Superior temporal gyrus (tissue), 1 donor: Measurements from ENCODE around the gene VPS16.
"Not testable (repeated sequence)": the region's sequence is repeated elsewhere in the genome, so short reads cannot be mapped to it uniquely, and the experiment has no call there.

Source experiments
- DNase-seq: peaks from one replicate; pipeline ENCODE4 v3.0.0-alpha.2; 2016; ENCODE audit errors: extremely low spot score

Gene VPS16

GRCh38 chr20:2807019-2807418, 33.5 kb upstream of the VPS16 start:
- no peak for DNase-seq

- DNase-seq = not testable (repeated sequence)
Observed at GRCh38 chr20:2807929-2808328, 32.6 kb upstream of the VPS16 start.

- DNase-seq = no peak
Observed at GRCh38 chr20:2809690-2810089, 30.9 kb upstream of the VPS16 start.

- no peak for DNase-seq
Observed at GRCh38 chr20:2812189-2812588, 28.4 kb upstream of the VPS16 start.

GRCh38 chr20:2814076-2814475, 26.5 kb upstream of the VPS16 start:
- DNase-seq = no peak

GRCh38 chr20:2814587-2815051, 25.9 kb upstream of the VPS16 start, which contains the start of gene C20orf141:
C20orf141 (plus strand) TSS chr20:2814987; CDS start chr20:2815185, 198 bp downstream.
- no peak for DNase-seq

- DNase-seq = no peak
Observed at GRCh38 chr20:2815242-2815900, 25.2 kb upstream of the VPS16 start.

- DNase-seq = no peak
Observed at GRCh38 chr20:2816030-2816582, 24.4 kb upstream of the VPS16 start, which contains the start of gene TMEM239. TMEM239 (plus strand) TSS chr20:2816364; CDS start chr20:2816555, 191 bp downstream.

- no peak for DNase-seq
Observed at GRCh38 chr20:2816583-2817340, 23.8 kb upstream of the VPS16 start.

GRCh38 chr20:2817341-2817726, 23.2 kb upstream of the VPS16 start:
- no peak for DNase-seq

GRCh38 chr20:2817891-2818595, 22.5 kb upstream of the VPS16 start:
- DNase-seq = no peak

- no peak for DNase-seq
Observed at GRCh38 chr20:2820084-2820895, 20.3 kb upstream of the VPS16 start.

GRCh38 chr20:2820896-2821869, 19.4 kb upstream of the VPS16 start:
- DNase-seq = no peak

- no peak for DNase-seq
Observed at GRCh38 chr20:2822073-2822472, 18.5 kb upstream of the VPS16 start.

- DNase-seq = no peak
Observed at GRCh38 chr20:2825761-2826160, 14.8 kb upstream of the VPS16 start.

GRCh38 chr20:2826655-2827054, 13.9 kb upstream of the VPS16 start:
- no peak for DNase-seq

GRCh38 chr20:2829376-2829775, 11.2 kb upstream of the VPS16 start:
- no peak for DNase-seq

GRCh38 chr20:2831206-2831605, 9.3 kb upstream of the VPS16 start:
- not testable (repeated sequence) for DNase-seq

- DNase-seq = no peak
Observed at GRCh38 chr20:2833761-2834160, 6.8 kb upstream of the VPS16 start.
